MCF 10A (cell line): Measurements from ENCODE around the gene AJAP1. TPM values are rescaled to one million over a fixed set of nuclear protein-coding genes. Genes with fewer than 3 reads are reported as not detected.

Experiments used
- BruUV-seq: library from RNA; stranded (reverse); fragments of 400-500 nt; replicated peaks from 2 replicates; lab custom pipeline; 2021; lab: Mats Ljungman, UMichigan
- CTCF ChIA-PET: fragments of 300-600 bp; sonication (Branson Sonifier 250); formaldehyde crosslinking; extraction: SDS; loops from one replicate; lab custom pipeline; 2021; ENCODE audit warnings: antibody characterized with exemption, inconsistent platforms; lab: Yijun Ruan, JAX
- POLR2A ChIA-PET: fragments of 300-600, 350-650 bp; sonication (Branson Sonifier 250); formaldehyde crosslinking; extraction: SDS; loops from one replicate; lab custom pipeline; 2020; ENCODE audit warnings: antibody characterized with exemption, inconsistent platforms; lab: Yijun Ruan, JAX
- DNase-seq: peaks from one replicate; pipeline ENCODE4 v3.0.0-alpha.2; 2018; ENCODE audit not compliant: unreplicated experiment
- H3K27ac Mint-ChIP-seq: one replicate; pipeline ENCODE4 v1.8.0; 2022; ENCODE audit warnings: mild to moderate bottlenecking, low read depth, mixed read lengths; ENCODE audit not compliant: unreplicated experiment
- H3K27me3 Mint-ChIP-seq: one replicate; pipeline ENCODE4 v1.8.0; 2022; ENCODE audit warnings: mixed read lengths; ENCODE audit not compliant: insufficient read depth, unreplicated experiment
- H3K36me3 Mint-ChIP-seq: one replicate; pipeline ENCODE4 v1.8.0; 2022; ENCODE audit warnings: mild to moderate bottlenecking, moderate library complexity, mixed read lengths; ENCODE audit not compliant: insufficient read depth, unreplicated experiment
- H3K4me1 Mint-ChIP-seq: one replicate; pipeline ENCODE4 v1.8.0; 2022; ENCODE audit warnings: mixed read lengths; ENCODE audit not compliant: insufficient read depth, unreplicated experiment
- H3K4me3 Mint-ChIP-seq: one replicate; pipeline ENCODE4 v1.8.0; 2022; ENCODE audit warnings: mild to moderate bottlenecking, moderate library complexity, mixed read lengths; ENCODE audit not compliant: unreplicated experiment
- H3K9me3 Mint-ChIP-seq: one replicate; pipeline ENCODE4 v1.8.0; 2022; ENCODE audit warnings: mixed read lengths; ENCODE audit not compliant: unreplicated experiment
- intact Hi-C: fragments of 100-400 bp; cut with micrococcal nuclease; formaldehyde crosslinking; loops from 2 replicates; pipeline ENCODE4 v1.14.1; 2022
- total RNA-seq: library from RNA; stranded (reverse); gene quantifications from 2 replicates; pipeline ENCODE4 v1.2.3, GENCODE V29; 2022
- TF ChIP-seq, protein P1 (sequence below): fragments of 200-600 bp; IDR thresholded peaks from one replicate; pipeline ENCODE4 v1.8.0; 2022; ENCODE audit warnings: antibody characterized with exemption, mild to moderate bottlenecking; ENCODE audit not compliant: unreplicated experiment

AJAP1 gene
- total RNA-seq, 1 experiment from 2014 or later = not detected

GRCh38 chr1:4630561-4630960, 23.8 kb upstream of the AJAP1 start:
- no peaks in the 10 kb centered on the region for H3K36me3 Mint-ChIP-seq
- ChIA-PET CTCF (no interaction called here), POLR2A (no interaction called here)
- no peaks in the 10 kb centered on the region for H3K9me3 Mint-ChIP-seq
- TF ChIP-seq, protein P1, sequence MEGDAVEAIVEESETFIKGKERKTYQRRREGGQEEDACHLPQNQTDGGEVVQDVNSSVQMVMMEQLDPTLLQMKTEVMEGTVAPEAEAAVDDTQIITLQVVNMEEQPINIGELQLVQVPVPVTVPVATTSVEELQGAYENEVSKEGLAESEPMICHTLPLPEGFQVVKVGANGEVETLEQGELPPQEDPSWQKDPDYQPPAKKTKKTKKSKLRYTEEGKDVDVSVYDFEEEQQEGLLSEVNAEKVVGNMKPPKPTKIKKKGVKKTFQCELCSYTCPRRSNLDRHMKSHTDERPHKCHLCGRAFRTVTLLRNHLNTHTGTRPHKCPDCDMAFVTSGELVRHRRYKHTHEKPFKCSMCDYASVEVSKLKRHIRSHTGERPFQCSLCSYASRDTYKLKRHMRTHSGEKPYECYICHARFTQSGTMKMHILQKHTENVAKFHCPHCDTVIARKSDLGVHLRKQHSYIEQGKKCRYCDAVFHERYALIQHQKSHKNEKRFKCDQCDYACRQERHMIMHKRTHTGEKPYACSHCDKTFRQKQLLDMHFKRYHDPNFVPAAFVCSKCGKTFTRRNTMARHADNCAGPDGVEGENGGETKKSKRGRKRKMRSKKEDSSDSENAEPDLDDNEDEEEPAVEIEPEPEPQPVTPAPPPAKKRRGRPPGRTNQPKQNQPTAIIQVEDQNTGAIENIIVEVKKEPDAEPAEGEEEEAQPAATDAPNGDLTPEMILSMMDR = no peak
- H3K4me3 Mint-ChIP-seq = no peak overlapping the region
- DNase-seq = no peak
- no peaks in the 10 kb centered on the region for H3K27me3 Mint-ChIP-seq
- no peak overlapping the region for H3K27ac Mint-ChIP-seq
- intact Hi-C loops = no loop called here
- H3K4me1 Mint-ChIP-seq = no peaks in the 10 kb centered on the region
- no TSS peak for BruUV-seq

GRCh38 chr1:4631321-4631720, 23.1 kb upstream of the AJAP1 start:
- Mint-ChIP-seq H3K4me1 (peaks cover under 1% of the 10 kb centered on the region), H3K36me3 (no peaks in the 10 kb centered on the region), H3K4me3 (no peak overlapping the region), H3K9me3 (no peaks in the 10 kb centered on the region), H3K27me3 (no peaks in the 10 kb centered on the region), H3K27ac (no peak overlapping the region)
- intact Hi-C loops = no loop called here
- CTCF ChIA-PET = no interaction called here
- POLR2A ChIA-PET = no interaction called here
- no peak for DNase-seq
- BruUV-seq = no TSS peak
- TF ChIP-seq, protein P1 = no peak

DNA sequence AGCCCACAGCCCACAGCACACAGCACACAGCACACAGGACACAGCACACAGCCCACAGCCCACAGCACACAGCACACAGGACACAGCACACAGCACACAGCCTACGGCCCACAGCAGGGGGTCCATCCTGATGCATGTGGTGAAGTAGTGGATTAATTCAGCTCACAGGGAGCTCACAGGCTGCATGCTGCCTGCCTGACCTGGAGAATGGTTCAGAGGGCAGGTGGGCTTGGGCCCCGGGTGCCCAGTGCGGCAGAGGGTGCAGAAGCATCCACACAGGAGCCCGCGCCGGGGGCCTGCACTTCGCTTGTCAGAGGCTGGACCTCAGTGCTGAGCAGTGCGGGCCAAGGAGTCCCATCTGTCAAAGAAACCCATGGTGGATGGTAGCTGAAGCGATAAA, 21.1 kb upstream of the AJAP1 start:
- H3K27me3 Mint-ChIP-seq = no peaks in the 10 kb centered on the region
- TF ChIP-seq, protein P1 = no peak
- H3K9me3 Mint-ChIP-seq = no peaks in the 10 kb centered on the region
- H3K4me3 Mint-ChIP-seq = no peak overlapping the region
- POLR2A ChIA-PET = no interaction called here
- BruUV-seq = no TSS peak
- intact Hi-C loops = no loop called here
- no peak overlapping the region for H3K27ac Mint-ChIP-seq
- CTCF ChIA-PET = no interaction called here
- H3K4me1 Mint-ChIP-seq = peaks cover 6% of the 10 kb centered on the region
- DNase-seq = no peak
- no peaks in the 10 kb centered on the region for H3K36me3 Mint-ChIP-seq

GRCh38 chr1:4634156-4634792, 20.1 kb upstream of the AJAP1 start:
- no peak overlapping the region for H3K4me3 Mint-ChIP-seq
- no TSS peak for BruUV-seq
- peaks cover 6% of the 10 kb centered on the region for H3K4me1 Mint-ChIP-seq
- no peaks in the 10 kb centered on the region for H3K27me3 Mint-ChIP-seq
- POLR2A ChIA-PET = no interaction called here
- TF ChIP-seq, protein P1 = no peak
- CTCF ChIA-PET = interaction anchor here (0.6 kb wide), 1 partner anchor 1418 kb away, joined by 3 read pairs; no protein-coding TSS in a partner anchor
- intact Hi-C loops = no loop called here
- H3K27ac Mint-ChIP-seq = no peak overlapping the region
- no peaks in the 10 kb centered on the region for H3K36me3 Mint-ChIP-seq
- no peaks in the 10 kb centered on the region for H3K9me3 Mint-ChIP-seq
- no peak for DNase-seq
